ENCODE results near the gene SMARCE1.
"Not testable (repeated sequence)": the region's sequence is repeated elsewhere in the genome, so short reads cannot be mapped to it uniquely, and the experiment has no call there.

DNA sequence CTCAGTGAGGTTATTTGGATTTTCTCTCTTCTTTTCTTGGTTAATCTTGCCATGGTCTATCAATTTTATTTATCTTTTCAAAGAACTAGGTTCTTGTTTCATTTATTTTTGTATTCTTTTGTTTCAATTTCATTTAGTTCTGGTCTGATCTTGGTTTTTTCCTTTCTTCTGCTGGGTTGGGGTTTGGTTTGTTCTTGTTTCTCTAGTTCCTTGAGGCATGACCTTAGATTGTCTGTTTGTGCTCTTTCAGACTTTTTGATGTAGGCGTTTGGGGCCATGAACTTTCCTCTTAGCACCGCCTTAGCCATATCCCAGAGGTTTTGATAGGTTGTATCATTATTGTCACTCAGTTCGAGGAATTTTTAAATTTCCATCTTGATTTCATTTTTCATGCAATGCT lies 61.4 kb downstream of the SMARCE1 start:
- TF ChIP-seq, protein P1, sequence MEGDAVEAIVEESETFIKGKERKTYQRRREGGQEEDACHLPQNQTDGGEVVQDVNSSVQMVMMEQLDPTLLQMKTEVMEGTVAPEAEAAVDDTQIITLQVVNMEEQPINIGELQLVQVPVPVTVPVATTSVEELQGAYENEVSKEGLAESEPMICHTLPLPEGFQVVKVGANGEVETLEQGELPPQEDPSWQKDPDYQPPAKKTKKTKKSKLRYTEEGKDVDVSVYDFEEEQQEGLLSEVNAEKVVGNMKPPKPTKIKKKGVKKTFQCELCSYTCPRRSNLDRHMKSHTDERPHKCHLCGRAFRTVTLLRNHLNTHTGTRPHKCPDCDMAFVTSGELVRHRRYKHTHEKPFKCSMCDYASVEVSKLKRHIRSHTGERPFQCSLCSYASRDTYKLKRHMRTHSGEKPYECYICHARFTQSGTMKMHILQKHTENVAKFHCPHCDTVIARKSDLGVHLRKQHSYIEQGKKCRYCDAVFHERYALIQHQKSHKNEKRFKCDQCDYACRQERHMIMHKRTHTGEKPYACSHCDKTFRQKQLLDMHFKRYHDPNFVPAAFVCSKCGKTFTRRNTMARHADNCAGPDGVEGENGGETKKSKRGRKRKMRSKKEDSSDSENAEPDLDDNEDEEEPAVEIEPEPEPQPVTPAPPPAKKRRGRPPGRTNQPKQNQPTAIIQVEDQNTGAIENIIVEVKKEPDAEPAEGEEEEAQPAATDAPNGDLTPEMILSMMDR (conservative IDR thresholded peaks at IDR 0.05; ENCODE audit: low read depth, low read length), result not testable (repeated sequence)
- not testable (repeated sequence) for TF ChIP-seq EZH2phosphoT487 (IDR thresholded peaks at IDR 0.05; ENCODE audit: borderline replicate concordance, low read length)
